ENCODE data around the gene FRRS1.
"Not testable (repeated sequence)": the region's sequence is repeated elsewhere in the genome, so short reads cannot be mapped to it uniquely, and the experiment has no call there.

FRRS1 gene

GRCh38 chr1:99764439-99764838, 2.0 kb downstream of the FRRS1 start:
- DNase-seq, result no peak

GRCh38 chr1:99763956-99764355, 2.5 kb downstream of the FRRS1 start:
- DNase-seq, result no peak

- DNase-seq, result no peak
Measured at GRCh38 chr1:99761774-99762173, 4.7 kb downstream of the FRRS1 start.

- no peak for DNase-seq
Measured at GRCh38 chr1:99759518-99760160, 6.8 kb downstream of the FRRS1 start.

GRCh38 chr1:99758686-99759517, 7.5 kb downstream of the FRRS1 start:
- not testable (repeated sequence) for DNase-seq

GRCh38 chr1:99758073-99758511, 8.3 kb downstream of the FRRS1 start:
- no peak for DNase-seq

- DNase-seq, result no peak
Measured at GRCh38 chr1:99756598-99756997, 9.8 kb downstream of the FRRS1 start.

- no peak for DNase-seq
Measured at GRCh38 chr1:99755664-99756063, 10.8 kb downstream of the FRRS1 start.

- no peak for DNase-seq
Measured at GRCh38 chr1:99754697-99755096, 11.7 kb downstream of the FRRS1 start.

- no peak for DNase-seq
Measured at GRCh38 chr1:99754055-99754626, 12.3 kb downstream of the FRRS1 start.

- DNase-seq, result no peak
Measured at GRCh38 chr1:99751877-99752504, 14.4 kb downstream of the FRRS1 start.

- peak; percentile 8 for DNase-seq
Measured at GRCh38 chr1:99749504-99750347, 16.7 kb downstream of the FRRS1 start.

GRCh38 chr1:99748419-99748818, 18.0 kb downstream of the FRRS1 start:
- DNase-seq, result no peak

GRCh38 chr1:99745684-99746083, 20.8 kb downstream of the FRRS1 start:
- no peak for DNase-seq

GRCh38 chr1:99745061-99745460, 21.4 kb downstream of the FRRS1 start:
- no peak for DNase-seq

- no peak for DNase-seq
Measured at GRCh38 chr1:99740141-99740540, 26.3 kb downstream of the FRRS1 start.

- DNase-seq, result no peak
Measured at GRCh38 chr1:99738858-99739465, 27.5 kb downstream of the FRRS1 start.

GRCh38 chr1:99737016-99737415, 29.4 kb downstream of the FRRS1 start:
- DNase-seq, result no peak

GRCh38 chr1:99735852-99736251, 30.6 kb downstream of the FRRS1 start:
- DNase-seq, result no peak

GRCh38 chr1:99731384-99731783, 35.1 kb downstream of the FRRS1 start:
- DNase-seq, result no peak

GRCh38 chr1:99728494-99729235, 37.8 kb downstream of the FRRS1 start:
- no peak for DNase-seq

Measured in CD4-positive, alpha-beta T cell treated with Interleukin-12 subunit alpha and Interleukin-12 subunit beta, for 1 hour (primary cell).